ENCODE measurements around the gene CHST15.

- TF ChIP-seq POLR2AphosphoS5 (IDR thresholded peaks at IDR 0.05), result no peak
- TF ChIP-seq CTCF (IDR thresholded peaks at IDR 0.05), result no peak
- TF ChIP-seq POLR2A (IDR thresholded peaks at IDR 0.05), result no peak
- TF ChIP-seq EP300 (IDR thresholded peaks at IDR 0.05), result no peak
Observed at GRCh38 chr10:124074501-124075109, 18.8 kb downstream of the CHST15 start.
